Kidney (tissue), 14 donors: Measurements from ENCODE around the gene SNTG2. TPM values are rescaled to one million over a fixed set of nuclear protein-coding genes. Genes with fewer than 3 reads are reported as not detected.

Source experiments
- DNase-seq, 5 donors: peaks; one replicate each; pipeline ENCODE4 v3.0.0-alpha.2; 2013 to 2020
- FAIRE-seq: peaks from 2 replicates; lab custom pipeline; 2012; peaks lifted over from hg19 to GRCh38; lab: Jason Lieb, UNC
- H3K27ac ChIP-seq, 2 donors: one replicate each; pipeline ENCODE4 v1.7.0; 2013; ENCODE audit warnings: low read depth in 2 of 2, low read length in 2 of 2, inconsistent platforms in 1 of 2
- H3K27me3 ChIP-seq: one replicate; pipeline ENCODE4 v1.7.1; 2013; ENCODE audit warnings: low read length, inconsistent platforms; ENCODE audit not compliant: control insufficient read depth, insufficient read depth
- H3K36me3 ChIP-seq, 3 donors: one replicate each; pipeline versions ENCODE4 v1.7.0 to v1.7.1; 2013; ENCODE audit warnings: low read length in 3 of 3, control low read depth in 1 of 3, inconsistent platforms in 1 of 3; ENCODE audit not compliant: insufficient read depth in 3 of 3, control insufficient read depth in 2 of 3
- H3K4me1 ChIP-seq, 3 donors: one replicate each; pipeline versions ENCODE4 v1.7.0 to v1.7.1; 2013; ENCODE audit warnings: low read length in 3 of 3, inconsistent platforms in 1 of 3, low read depth in 1 of 3; ENCODE audit not compliant: control insufficient read depth in 2 of 3, insufficient read depth in 2 of 3
- H3K4me3 ChIP-seq, 3 donors: one replicate each; pipeline versions ENCODE4 v1.7.0 to v1.8.1; 2013; ENCODE audit warnings: low read length in 3 of 3, control low read depth in 1 of 3, inconsistent platforms in 1 of 3
- H3K9ac ChIP-seq, 3 donors: one replicate each; pipeline versions ENCODE4 v1.7.0 to v1.7.1; 2013; ENCODE audit warnings: low read length in 3 of 3, control low read depth in 1 of 3, inconsistent platforms in 1 of 3
- H3K9me3 ChIP-seq, 3 donors: one replicate each; pipeline versions ENCODE4 v1.7.0 to v1.7.1; 2013; ENCODE audit warnings: low read length in 3 of 3, control low read depth in 1 of 3, inconsistent platforms in 1 of 3; ENCODE audit not compliant: control insufficient read depth in 2 of 3, insufficient read depth in 1 of 3
- intact Hi-C: fragments of 100-400 bp; cut with DNase I; formaldehyde crosslinking; loops from one replicate; pipeline ENCODE4 v1.11.1; 2022
- polyA plus RNA-seq: library from polyadenylated mRNA; stranded (reverse); fragments of 350-450 nt; fragmentation: Illumina TruSeq; extraction: RNeasy Lipid Tissue Mini Kit (QIAGEN cat#74804); gene quantifications from one replicate; pipeline ENCODE4 v1.2.3, GENCODE V29; 2014; ENCODE audit warnings: low read depth, low replicate concordance; ENCODE audit not compliant: insufficient read depth
- total RNA-seq: library from RNA; stranded (reverse); fragmentation: NEBNext Ultra II Directional; extraction: Animal tissue kit (Norgen Biotek cat#: 25700); gene quantifications from one replicate; pipeline ENCODE4 v1.2.1, GENCODE V29; 2021
- TF ChIP-seq, protein P1 (sequence below): IDR thresholded peaks from 3 replicates; pipeline ENCODE4 v1.5.1; 2012; ENCODE audit warnings: mild to moderate bottlenecking, moderate library complexity, borderline replicate concordance; ENCODE audit not compliant: insufficient read depth; ENCODE audit errors: extremely low read depth
- donor health status: control.
- donor health status: control.
- donor health status: control.
- donor health status: control.
- donor health status: control.
- donor health status: DM: yes; HTN: yes; CAD: no.
- donor health status: Normal renal cell carcinoma (clear cell type).

SNTG2 gene
- total and polyA plus RNA-seq, 2 donors from 2014 or later = 2.2 TPM; not detected in 1

DNA sequence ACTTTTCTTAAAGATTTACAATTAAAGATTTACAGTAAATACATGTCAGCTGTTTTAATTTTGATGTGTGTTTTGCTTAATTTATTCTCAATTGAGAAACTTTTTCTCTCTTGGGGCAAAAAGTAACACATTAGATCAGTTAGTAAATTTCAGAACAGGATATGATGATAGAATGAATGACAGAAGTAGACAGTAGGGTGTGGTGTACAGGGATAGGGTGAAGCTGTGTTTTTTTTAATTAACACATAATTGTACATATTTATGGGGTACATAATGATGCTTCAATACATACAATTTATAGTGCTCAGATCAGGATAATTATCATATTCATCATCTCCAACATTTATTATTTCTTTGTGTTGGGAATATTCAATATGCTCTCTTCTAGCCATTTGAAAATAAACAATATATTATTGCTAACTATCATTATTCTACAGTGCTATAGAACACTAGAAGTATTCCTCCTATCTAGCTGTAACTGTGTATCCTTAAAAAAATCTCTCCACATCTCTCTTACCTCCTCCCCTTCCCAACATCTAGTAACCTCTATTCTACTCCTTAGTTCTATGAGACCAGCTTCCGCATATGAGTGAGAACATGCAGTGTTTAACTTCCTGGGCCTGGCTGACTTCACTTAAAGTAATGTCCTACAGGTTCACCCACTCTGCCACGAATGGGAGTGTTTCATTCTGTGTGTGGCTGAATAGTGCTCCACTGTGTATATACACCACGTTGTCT, 175.2 kb downstream of the SNTG2 start:
- Histone ChIP-seq H3K27ac (no peak overlapping the region), H3K4me1 (no peaks in the 10 kb centered on the region), H3K27me3 (no peaks in the 10 kb centered on the region), H3K36me3 (no peaks in the 10 kb centered on the region), H3K4me3 (no peak overlapping the region), H3K9ac (no peak overlapping the region), H3K9me3 (no peaks in the 10 kb centered on the region)
- peak; percentile 46 for FAIRE-seq
- TF ChIP-seq, protein P1, sequence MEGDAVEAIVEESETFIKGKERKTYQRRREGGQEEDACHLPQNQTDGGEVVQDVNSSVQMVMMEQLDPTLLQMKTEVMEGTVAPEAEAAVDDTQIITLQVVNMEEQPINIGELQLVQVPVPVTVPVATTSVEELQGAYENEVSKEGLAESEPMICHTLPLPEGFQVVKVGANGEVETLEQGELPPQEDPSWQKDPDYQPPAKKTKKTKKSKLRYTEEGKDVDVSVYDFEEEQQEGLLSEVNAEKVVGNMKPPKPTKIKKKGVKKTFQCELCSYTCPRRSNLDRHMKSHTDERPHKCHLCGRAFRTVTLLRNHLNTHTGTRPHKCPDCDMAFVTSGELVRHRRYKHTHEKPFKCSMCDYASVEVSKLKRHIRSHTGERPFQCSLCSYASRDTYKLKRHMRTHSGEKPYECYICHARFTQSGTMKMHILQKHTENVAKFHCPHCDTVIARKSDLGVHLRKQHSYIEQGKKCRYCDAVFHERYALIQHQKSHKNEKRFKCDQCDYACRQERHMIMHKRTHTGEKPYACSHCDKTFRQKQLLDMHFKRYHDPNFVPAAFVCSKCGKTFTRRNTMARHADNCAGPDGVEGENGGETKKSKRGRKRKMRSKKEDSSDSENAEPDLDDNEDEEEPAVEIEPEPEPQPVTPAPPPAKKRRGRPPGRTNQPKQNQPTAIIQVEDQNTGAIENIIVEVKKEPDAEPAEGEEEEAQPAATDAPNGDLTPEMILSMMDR = no peak
- DNase-seq = no peak
- intact Hi-C loops = no loop called here

DNA sequence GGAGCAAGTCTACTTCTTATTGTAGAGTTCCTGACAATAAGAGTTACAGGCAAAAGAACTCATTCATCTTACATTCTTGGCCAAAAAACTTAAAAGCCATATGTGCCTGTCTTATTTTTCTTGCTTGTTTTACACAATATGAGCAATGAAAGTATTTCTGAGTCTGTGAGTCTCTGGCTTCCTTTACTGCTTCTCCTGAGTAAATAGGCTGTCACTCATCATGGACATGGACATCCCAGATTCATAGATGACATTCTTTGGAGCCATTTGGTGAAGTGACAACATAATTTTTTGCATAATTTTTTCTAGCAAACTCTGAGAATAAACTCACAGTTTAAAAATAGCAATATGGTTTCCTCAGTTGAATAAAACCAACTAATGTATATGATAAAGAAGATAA, 179.3 kb downstream of the SNTG2 start:
- no peak overlapping the region for H3K4me3 ChIP-seq
- no peak overlapping the region for H3K27ac ChIP-seq
- H3K27me3 ChIP-seq = no peaks in the 10 kb centered on the region
- intact Hi-C loops = no loop called here
- H3K36me3 ChIP-seq = no peaks in the 10 kb centered on the region
- no peak overlapping the region for H3K9ac ChIP-seq
- no peaks in the 10 kb centered on the region for H3K9me3 ChIP-seq
- DNase-seq (no peak), FAIRE-seq (no peak)
- TF ChIP-seq, protein P1 = no peak
- no peaks in the 10 kb centered on the region for H3K4me1 ChIP-seq

GRCh38 chr2:1130922-1131321, 180.3 kb downstream of the SNTG2 start:
- Histone ChIP-seq H3K9me3 (no peaks in the 10 kb centered on the region), H3K4me3 (no peak overlapping the region), H3K9ac (no peak overlapping the region), H3K27ac (no peak overlapping the region), H3K27me3 (no peaks in the 10 kb centered on the region), H3K4me1 (no peaks in the 10 kb centered on the region), H3K36me3 (no peaks in the 10 kb centered on the region)
- TF ChIP-seq, protein P1 = no peak
- intact Hi-C loops = no loop called here
- DNase-seq = no peak
- no peak for FAIRE-seq
